Naive B cell (primary cell): ENCODE measurements around the gene PGC. TPM values are rescaled to one million over a fixed set of nuclear protein-coding genes. Genes with fewer than 3 reads are reported as not detected.

Experiments used
- ATAC-seq, 2 donors: fragments of 150-1000 bp; cut with Tn5 transposase; 2 replicates each; pipeline ENCODE4 v1.10.0; 2021; ENCODE audit warnings: low read depth in 2 of 2, mild to moderate bottlenecking in 2 of 2, moderate library complexity in 2 of 2
- DNase-seq: peaks from one replicate; pipeline ENCODE4 v3.0.0; 2022
- H3K27ac Mint-ChIP-seq, 6 donors: one replicate each; pipeline ENCODE4 v1.8.0; 2020 to 2022; ENCODE audit warnings: mild to moderate bottlenecking in 6 of 6, mixed read lengths in 6 of 6, moderate library complexity in 5 of 6, inconsistent platforms in 2 of 6
- H3K27me3 Mint-ChIP-seq, 3 donors: one replicate each; pipeline ENCODE4 v1.8.0; 2021 to 2022; ENCODE audit warnings: mixed read lengths in 3 of 3, mild to moderate bottlenecking in 1 of 3
- H3K36me3 Mint-ChIP-seq, 2 donors: one replicate each; pipeline ENCODE4 v1.8.0; 2020 to 2022; ENCODE audit warnings: mixed read lengths in 2 of 2, inconsistent platforms in 1 of 2, mild to moderate bottlenecking in 1 of 2
- H3K4me1 Mint-ChIP-seq, 3 donors: one replicate each; pipeline ENCODE4 v1.8.0; 2020 to 2022; ENCODE audit warnings: mixed read lengths in 3 of 3, inconsistent platforms in 1 of 3, mild to moderate bottlenecking in 1 of 3, moderate library complexity in 1 of 3
- H3K4me3 Mint-ChIP-seq, 8 donors: one replicate each; pipeline ENCODE4 v1.8.0; 2020 to 2022; ENCODE audit warnings: mild to moderate bottlenecking in 8 of 8, mixed read lengths in 8 of 8, moderate library complexity in 8 of 8, inconsistent platforms in 2 of 8
- H3K9me3 Mint-ChIP-seq, 7 donors: one replicate each; pipeline ENCODE4 v1.8.0; 2020 to 2022; ENCODE audit warnings: mixed read lengths in 7 of 7, mild to moderate bottlenecking in 5 of 7, inconsistent platforms in 2 of 7, moderate library complexity in 1 of 7
- polyA plus RNA-seq, 6 donors: library from polyadenylated mRNA; unstranded; fragments of 300-500 nt; fragmentation: Illumina TruSeq; gene quantifications; one replicate each; pipeline ENCODE4 v1.2.3, GENCODE V29; 2021; ENCODE audit warnings: low read depth in 6 of 6

The PGC gene
- polyA plus RNA-seq: not detected

DNA sequence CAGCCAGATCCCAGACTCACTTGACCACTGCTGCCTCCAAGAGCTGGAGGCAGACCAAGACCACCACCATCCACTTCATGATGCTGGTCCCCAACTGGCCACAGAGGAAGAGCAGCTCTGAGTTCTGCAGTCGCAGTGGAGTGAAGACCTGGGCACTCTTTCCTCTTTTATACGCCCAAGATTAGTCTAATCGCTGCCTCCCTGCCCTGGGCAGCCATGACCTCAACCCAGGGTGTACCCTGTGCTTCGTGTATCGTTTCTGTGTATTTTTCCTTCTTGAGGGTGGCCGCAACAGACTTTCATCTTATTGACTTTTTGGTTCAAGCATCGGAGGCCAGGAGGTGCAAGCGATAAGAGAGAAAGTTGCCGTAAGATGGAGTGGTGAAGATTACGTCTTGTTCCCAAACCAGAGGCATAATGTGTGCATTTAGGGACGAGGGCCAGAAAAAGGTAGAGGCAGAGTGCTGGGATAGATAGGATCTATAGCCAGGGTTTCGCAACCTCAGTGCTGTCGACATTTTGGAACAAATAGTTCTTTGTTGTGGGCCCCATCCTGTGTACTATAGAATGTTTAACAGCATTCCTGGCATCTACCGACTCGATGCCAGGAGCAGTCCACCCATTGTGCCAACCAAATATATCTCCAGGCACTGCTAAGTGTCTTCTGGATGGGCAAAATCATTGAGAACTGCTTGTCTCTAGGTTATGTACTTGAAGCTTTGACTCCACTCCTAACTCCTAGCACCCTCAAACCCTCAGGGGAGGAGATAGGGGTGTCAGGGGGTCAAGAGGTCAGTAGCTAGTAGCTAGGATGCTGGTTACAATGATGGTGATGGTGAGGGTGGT is at the start of gene PGC:
PGC (minus strand) TSS at position 142 of the 846 bp plus-strand sequence; CDS start at position 79, 63 bp downstream.
- H3K27ac Mint-ChIP-seq: no peak within 1 kb of the TSS
- H3K4me1 Mint-ChIP-seq: peaks cover 0 to 5% (median 0%) of the 10 kb centered on the region in 3 donors
- H3K4me3 Mint-ChIP-seq: no peak within 1 kb of the TSS

DNA sequence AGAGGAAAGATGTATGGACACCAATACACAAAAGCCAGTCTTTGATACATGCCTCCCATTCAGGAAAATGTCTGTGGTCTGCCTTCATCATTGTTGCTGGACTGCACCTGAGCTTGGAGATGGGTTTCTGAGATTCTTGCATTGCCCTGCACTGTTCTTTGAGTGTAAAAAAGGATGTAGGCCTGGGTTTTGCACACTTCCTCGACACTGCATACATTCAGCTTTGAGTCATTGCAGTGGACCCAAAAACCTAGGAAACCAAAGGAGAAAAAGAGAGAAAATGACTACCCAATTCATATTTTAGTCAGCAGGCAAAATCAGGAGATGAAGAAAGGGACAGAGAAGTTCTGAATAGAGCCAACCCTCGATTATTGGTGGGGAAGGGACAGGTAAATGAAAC is 49.3 kb upstream of the PGC start:
- Mint-ChIP-seq H3K4me1 (no peaks in the 10 kb centered on the region), H3K27ac (no peak overlapping the region), H3K36me3 (no peaks in the 10 kb centered on the region), H3K9me3 (no peaks in the 10 kb centered on the region), H3K27me3 (no peaks in the 10 kb centered on the region), H3K4me3 (no peak overlapping the region)
- no peak for ATAC-seq
- no peak for DNase-seq

More for the DNA sequence above, at the start of gene PGC:
- DNase-seq (no peak), ATAC-seq (no peak)
- Mint-ChIP-seq H3K9me3 (no peaks in the 10 kb centered on the region), H3K27me3 (peaks cover 4 to 10% (median 8%) of the 10 kb centered on the region in 3 donors), H3K36me3 (no peaks in the 10 kb centered on the region)

DNA sequence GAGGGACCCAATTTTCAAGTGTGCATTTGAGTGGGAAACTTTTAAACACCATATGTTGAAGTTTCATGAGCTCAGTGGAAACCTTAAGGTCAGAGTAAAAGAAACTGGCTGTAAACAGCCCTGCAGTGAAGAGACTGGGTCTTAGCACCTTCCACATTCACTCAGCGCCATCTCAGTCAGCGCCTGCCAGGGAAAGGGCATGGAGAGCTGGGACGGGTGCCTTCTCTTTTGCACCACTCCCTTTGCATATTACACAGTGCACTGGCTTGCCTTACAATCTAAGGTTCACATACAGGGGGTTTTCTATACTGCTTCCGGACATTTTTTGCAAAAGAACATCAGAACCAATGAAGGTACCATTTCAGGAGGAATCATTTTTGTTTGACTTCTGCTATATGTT is 44.8 kb upstream of the PGC start:
- Mint-ChIP-seq H3K36me3 (peaks cover 0 to 9% of the 10 kb centered on the region in 2 donors), H3K9me3 (no peaks in the 10 kb centered on the region), H3K4me1 (peaks cover 8 to 14% (median 9%) of the 10 kb centered on the region in 3 donors), H3K4me3 (peak overlapping the region in 1 of 8 donors; percentile 44), H3K27ac (peak overlapping the region in 1 of 6 donors; percentile 24), H3K27me3 (no peaks in the 10 kb centered on the region)
- ATAC-seq (no peak), DNase-seq (no peak)

DNA sequence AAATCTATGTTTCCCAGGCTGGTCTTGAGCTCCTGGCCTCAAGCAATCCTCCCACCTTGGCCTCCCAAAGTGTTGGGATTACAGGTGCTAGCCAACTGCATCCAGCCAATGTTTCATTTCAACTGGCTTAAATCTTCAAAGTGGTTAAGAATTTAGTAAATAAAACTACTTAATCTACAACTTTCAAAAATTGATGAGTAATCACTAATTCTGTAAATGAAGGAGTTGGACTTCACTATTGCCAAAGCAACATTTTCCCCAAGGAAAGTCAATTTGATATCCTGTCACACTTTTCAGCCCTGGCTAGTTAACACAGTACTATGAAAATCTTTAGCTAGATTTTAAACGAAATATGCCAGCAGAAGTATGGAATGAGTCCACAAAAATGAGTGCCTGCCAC is 44.1 kb upstream of the PGC start:
- DNase-seq: no peak
- peak overlapping the region in 1 of 8 donors; percentile 44 for H3K4me3 Mint-ChIP-seq
- peaks cover 0 to 9% of the 10 kb centered on the region in 2 donors for H3K36me3 Mint-ChIP-seq
- H3K4me1 Mint-ChIP-seq: peaks cover 8 to 15% (median 9%) of the 10 kb centered on the region in 3 donors
- no peak overlapping the region for H3K27ac Mint-ChIP-seq
- H3K9me3 Mint-ChIP-seq: no peaks in the 10 kb centered on the region
- no peak for ATAC-seq
- H3K27me3 Mint-ChIP-seq: no peaks in the 10 kb centered on the region

DNA sequence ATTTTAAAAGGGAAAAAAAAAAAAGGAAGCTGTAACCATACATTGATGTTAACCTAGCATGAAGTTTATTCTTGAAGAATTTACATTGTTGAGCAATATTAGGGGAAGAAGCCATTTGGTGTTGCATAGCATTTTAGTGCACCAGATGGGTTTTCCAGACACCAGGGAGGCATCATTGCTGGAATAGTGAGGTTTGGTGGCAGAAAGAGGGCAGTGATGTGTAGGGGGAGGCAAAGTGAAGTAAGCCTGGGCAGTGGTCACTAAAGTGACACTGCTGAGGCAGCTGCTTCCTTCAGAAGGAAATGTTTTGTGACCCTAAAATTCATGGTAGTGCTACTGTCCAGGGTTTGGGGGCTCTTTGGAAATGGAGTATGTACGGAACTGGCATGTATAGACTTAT is 42.8 kb upstream of the PGC start:
- Mint-ChIP-seq H3K4me3 (peak overlapping the region in 3 of 8 donors; percentile 41 to 89 (median 82)), H3K27ac (peak overlapping the region in 4 of 6 donors; percentile 15 to 77 (median 40)), H3K27me3 (no peaks in the 10 kb centered on the region), H3K36me3 (peaks cover 0 to 9% of the 10 kb centered on the region in 2 donors), H3K9me3 (no peaks in the 10 kb centered on the region), H3K4me1 (peaks cover 9 to 18% (median 14%) of the 10 kb centered on the region in 3 donors)
- ATAC-seq (no peak), DNase-seq (no peak)

DNA sequence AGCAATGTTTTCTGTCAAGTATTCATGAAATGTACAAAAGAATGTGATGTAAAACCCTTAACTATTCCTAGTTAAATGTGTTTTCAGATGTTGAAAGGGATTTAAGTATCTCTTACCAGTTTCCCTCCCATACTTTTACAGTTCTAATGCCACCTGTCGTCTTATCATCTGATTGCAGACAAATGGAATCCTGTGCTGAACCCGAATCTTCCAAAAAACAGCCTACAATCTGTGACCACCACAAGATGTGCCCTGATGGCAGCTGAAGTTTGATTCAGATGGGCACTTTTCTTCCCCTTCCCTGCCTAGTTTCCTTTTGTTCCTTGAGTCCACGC is 42.2 kb upstream of the PGC start:
- Mint-ChIP-seq H3K9me3 (no peaks in the 10 kb centered on the region), H3K4me1 (peaks cover 16 to 25% (median 21%) of the 10 kb centered on the region in 3 donors), H3K36me3 (peaks cover 0 to 9% of the 10 kb centered on the region in 2 donors), H3K27me3 (no peaks in the 10 kb centered on the region), H3K4me3 (peak overlapping the region in 7 of 8 donors; percentile 70 to 96 (median 89)), H3K27ac (peak overlapping the region in 4 of 6 donors; percentile 20 to 77 (median 62))
- no peak for DNase-seq
- no peak for ATAC-seq

DNA sequence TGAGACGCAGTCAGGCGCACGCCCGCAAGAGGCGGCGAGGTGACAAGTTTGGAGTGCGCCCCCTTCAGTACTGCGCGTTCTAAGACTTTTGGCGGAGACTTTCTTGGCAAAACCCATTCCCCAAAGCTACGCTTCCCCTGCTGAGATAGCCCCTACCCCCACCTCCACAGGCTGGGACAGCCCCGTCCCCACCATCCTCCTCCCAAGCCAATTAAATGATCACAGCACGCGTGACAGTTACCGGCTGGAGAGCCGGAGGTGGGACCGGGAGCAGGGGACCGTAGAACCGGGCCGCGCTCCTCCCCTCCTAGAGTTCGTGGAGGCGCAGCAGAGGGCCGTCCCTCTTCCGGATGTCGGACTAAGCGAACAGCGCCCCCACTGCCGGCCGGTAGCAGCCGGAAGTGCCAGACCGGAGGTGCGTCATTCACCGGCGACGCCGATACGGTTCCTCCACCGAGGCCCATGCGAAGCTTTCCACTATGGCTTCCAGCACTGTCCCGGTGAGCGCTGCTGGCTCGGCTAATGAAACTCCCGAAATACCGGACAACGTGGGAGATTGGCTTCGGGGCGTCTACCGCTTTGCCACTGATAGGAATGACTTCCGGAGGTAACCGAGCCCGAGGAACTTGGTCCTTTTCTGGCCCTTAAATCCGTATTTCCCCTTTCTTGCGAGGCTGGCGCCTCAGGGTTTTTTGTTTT is 40.2 kb upstream of the PGC start, which contains the start of gene TOMM6:
TOMM6 (plus strand) TSS at position 476 of the 699 bp plus-strand sequence; CDS start at position 480, 4 bp downstream.
- H3K9me3 Mint-ChIP-seq: no peaks in the 10 kb centered on the region
- H3K27me3 Mint-ChIP-seq: no peaks in the 10 kb centered on the region
- peaks cover 0 to 9% of the 10 kb centered on the region in 2 donors for H3K36me3 Mint-ChIP-seq
- peak within 1 kb of the TSS; percentile 94 to 98 (median 96) for H3K27ac Mint-ChIP-seq
- DNase-seq: peak; percentile 95
- H3K4me3 Mint-ChIP-seq: peak within 1 kb of the TSS; percentile 90 to 98 (median 96)
- peaks cover 18 to 32% (median 26%) of the 10 kb centered on the region in 3 donors for H3K4me1 Mint-ChIP-seq
- peak; percentile 79 to 81 for ATAC-seq

DNA sequence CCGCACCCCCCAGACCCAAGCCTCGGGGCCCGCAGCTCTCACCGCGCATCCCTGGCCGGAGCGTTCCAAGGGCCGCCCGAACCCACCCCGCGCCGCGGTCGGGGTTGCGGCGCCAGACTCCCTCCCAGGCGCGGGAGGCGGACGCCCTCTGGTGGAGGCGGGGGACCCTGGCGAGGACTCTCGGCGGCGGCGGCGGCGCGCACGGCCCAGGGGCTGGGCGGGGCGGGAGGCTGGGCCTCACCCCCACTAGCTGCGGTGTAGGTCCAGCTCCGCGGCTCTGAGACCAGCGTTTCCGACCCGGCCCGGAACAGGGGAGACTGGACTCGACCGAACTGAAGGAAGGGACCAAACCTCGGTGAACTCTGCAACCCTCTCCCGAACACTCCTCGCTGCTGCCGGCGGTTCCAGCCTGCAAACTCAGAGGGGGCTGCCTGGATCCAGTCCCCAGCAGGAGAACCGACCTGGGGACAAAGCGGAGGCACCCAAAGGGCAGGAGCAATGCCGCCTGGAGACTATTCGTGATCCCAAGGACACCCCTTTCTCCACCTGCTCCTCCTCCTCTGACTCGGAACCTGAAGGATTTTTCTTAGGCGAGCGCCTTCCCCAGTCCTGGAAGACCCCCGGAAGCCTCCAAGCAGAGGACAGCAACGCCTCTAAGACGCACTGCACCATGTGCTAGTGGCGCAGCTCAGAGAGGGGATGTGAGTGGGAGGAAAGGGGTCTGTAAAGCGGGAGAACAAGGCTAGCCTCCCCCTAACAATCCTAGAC is 39.4 kb upstream of the PGC start:
- Mint-ChIP-seq H3K9me3 (no peaks in the 10 kb centered on the region), H3K4me3 (peak overlapping the region; percentile 90 to 98 (median 96)), H3K36me3 (peaks cover 0 to 9% of the 10 kb centered on the region in 2 donors), H3K4me1 (peaks cover 18 to 32% (median 26%) of the 10 kb centered on the region in 3 donors), H3K27me3 (no peaks in the 10 kb centered on the region), H3K27ac (peak overlapping the region; percentile 94 to 98 (median 96))
- ATAC-seq (peak; percentile 68 to 69), DNase-seq (peak; percentile 88)

DNA sequence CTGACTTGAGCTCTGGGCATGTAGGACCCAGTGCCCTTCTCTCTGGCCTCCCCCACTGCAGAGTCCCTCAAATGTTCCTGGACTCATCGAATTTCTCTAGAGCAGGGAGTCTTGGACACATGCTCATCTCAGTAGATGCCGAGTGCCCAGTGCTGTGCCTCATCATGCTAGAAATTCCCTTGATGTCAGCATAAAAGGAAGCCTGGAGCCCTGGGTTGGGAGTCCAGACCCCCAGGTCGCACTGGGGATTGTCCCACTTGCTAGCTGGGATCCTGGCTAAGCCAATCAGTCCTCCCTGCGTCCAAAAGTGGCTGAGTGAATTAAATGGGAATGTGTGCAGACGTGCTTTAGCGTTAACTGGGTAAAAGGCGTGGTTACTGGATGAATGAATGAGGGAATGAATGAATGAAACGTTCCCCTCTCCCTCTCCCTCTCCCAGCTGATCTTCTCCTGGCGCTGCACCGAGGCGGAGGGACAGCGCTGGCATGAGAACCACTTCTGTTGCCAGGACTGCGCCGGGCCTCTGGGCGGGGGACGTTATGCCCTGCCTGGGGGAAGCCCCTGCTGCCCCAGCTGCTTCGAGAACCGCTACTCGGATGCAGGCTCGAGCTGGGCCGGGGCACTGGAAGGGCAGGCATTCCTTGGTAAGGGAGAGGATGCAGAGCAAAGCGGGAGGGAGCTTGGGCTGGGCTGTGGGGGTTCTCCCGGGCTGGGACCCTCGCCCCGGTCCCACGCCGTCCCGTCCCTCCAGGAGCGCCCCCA is 38.7 kb upstream of the PGC start:
- DNase-seq (no peak), ATAC-seq (no peak)
- Mint-ChIP-seq H3K9me3 (no peaks in the 10 kb centered on the region), H3K4me1 (peaks cover 24 to 38% (median 33%) of the 10 kb centered on the region in 3 donors), H3K4me3 (peak overlapping the region; percentile 82 to 98 (median 96)), H3K36me3 (peaks cover 0 to 9% of the 10 kb centered on the region in 2 donors), H3K27me3 (no peaks in the 10 kb centered on the region), H3K27ac (peak overlapping the region in 3 of 6 donors; percentile 80 to 96 (median 82))

DNA sequence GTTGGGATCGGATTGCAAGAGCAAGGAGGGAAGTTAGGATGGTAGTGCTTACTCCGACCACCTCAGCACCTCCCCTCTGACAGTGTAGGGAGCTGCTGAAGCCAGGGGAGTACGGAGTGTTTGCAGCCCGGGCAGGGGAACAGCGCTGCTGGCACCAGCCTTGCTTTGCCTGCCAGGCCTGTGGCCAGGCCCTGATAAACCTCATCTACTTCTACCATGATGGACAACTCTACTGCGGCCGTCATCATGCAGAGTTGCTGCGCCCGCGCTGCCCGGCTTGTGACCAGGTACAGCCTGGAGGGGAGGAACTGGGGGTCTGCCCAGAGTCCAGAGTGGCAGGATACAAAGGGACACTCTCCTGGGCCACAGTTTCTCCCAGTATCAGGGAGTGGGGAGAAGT is 38.1 kb upstream of the PGC start:
- Mint-ChIP-seq H3K27ac (no peak overlapping the region), H3K27me3 (no peaks in the 10 kb centered on the region)

DNA sequence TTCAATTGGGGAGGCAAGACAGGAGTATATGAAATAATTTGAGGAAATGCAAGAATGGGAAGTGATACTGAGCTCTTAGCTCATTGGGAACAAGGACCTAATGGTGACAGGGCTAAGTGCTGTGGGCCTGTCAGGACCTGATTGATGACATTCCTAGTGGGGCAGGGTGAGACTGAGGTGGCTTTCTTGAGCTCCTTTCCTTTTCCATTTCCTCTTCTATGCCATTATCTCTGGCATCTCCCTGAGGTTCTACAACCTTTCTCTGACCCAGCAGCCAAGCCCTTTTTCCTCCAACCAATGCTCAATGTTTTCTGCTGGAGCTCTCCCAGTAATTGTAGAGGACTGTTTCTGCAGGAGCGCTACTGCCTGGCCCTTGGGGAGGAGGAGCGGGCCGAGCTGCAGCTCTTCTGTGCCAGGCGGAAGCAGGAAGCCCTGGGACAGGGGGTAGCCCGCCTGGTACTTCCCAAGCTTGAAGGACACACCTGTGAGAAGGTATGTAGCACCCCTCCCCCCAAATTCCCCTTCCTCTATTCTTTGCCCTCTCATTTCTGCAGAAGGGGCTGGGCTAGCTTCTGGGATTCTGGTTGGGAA is 37.5 kb upstream of the PGC start:
- no peak for ATAC-seq
- peaks cover 26 to 38% (median 38%) of the 10 kb centered on the region in 3 donors for H3K4me1 Mint-ChIP-seq

More for the DNA sequence above, 38.1 kb upstream of the PGC start:
- no peak for ATAC-seq
- Mint-ChIP-seq H3K4me3 (peak overlapping the region in 6 of 8 donors; percentile 42 to 96 (median 72)), H3K9me3 (no peaks in the 10 kb centered on the region), H3K36me3 (peaks cover 0 to 8% of the 10 kb centered on the region in 2 donors), H3K4me1 (peaks cover 25 to 38% (median 35%) of the 10 kb centered on the region in 3 donors)
- DNase-seq: no peak

More for the DNA sequence above, 37.5 kb upstream of the PGC start:
- Mint-ChIP-seq H3K27ac (peak overlapping the region in 1 of 6 donors; percentile 15), H3K36me3 (peaks cover 0 to 3% of the 10 kb centered on the region in 2 donors), H3K27me3 (no peaks in the 10 kb centered on the region), H3K4me3 (peak overlapping the region in 7 of 8 donors; percentile 7 to 96 (median 61)), H3K9me3 (no peaks in the 10 kb centered on the region)
- no peak for DNase-seq
